Frontal cortex (tissue), 4 donors: ENCODE data around the gene PTPN23. TPM values are rescaled to one million over a fixed set of nuclear protein-coding genes. Genes with fewer than 3 reads are reported as not detected.

ENCODE experiments used
- DNase-seq, 2 donors: peaks; one replicate each; pipeline ENCODE4 v3.0.0; 2012; ENCODE audit warnings: low spot score in 2 of 2
- FAIRE-seq: peaks from 2 replicates; lab custom pipeline; 2012; peaks lifted over from hg19 to GRCh38; lab: Jason Lieb, UNC
- total RNA-seq: library from RNA; depleted of rRNA; stranded (reverse); fragments of >200 nt; gene quantifications from one replicate; pipeline ENCODE4 v1.2.3, GENCODE V29; 2014
- donor health status: control.
- donor health status: control.
- donor health status: control.

Gene PTPN23
- total RNA-seq, 1 donor from 2014 or later: 19.2 TPM

GRCh38 chr3:47404955-47405790 lies 24.4 kb downstream of the PTPN23 start:
- DNase-seq: peak; percentile 69 to 70

GRCh38 chr3:47405820-47406761 lies 25.3 kb downstream of the PTPN23 start:
- FAIRE-seq: no peak

More at GRCh38 chr3:47404955-47405790, 24.4 kb downstream of the PTPN23 start:
- FAIRE-seq: no peak

GRCh38 chr3:47406762-47407149 lies 25.9 kb downstream of the PTPN23 start:
- DNase-seq (no peak), FAIRE-seq (no peak)

More at GRCh38 chr3:47405820-47406761, 25.3 kb downstream of the PTPN23 start:
- no peak for DNase-seq

GRCh38 chr3:47407237-47407636 lies 26.4 kb downstream of the PTPN23 start:
- DNase-seq (peak in 1 of 2 donors; percentile 13), FAIRE-seq (no peak)

GRCh38 chr3:47407896-47408838 lies 27.3 kb downstream of the PTPN23 start:
- FAIRE-seq: no peak
- peak in 1 of 2 donors; percentile 15 for DNase-seq

- DNase-seq (no peak), FAIRE-seq (no peak)
Measured at GRCh38 chr3:47408839-47409229, 28.0 kb downstream of the PTPN23 start.

- DNase-seq: peak in 1 of 2 donors; percentile 17
- FAIRE-seq: no peak
Measured at GRCh38 chr3:47409284-47409683, 28.5 kb downstream of the PTPN23 start.

GRCh38 chr3:47409688-47410416 lies 29.0 kb downstream of the PTPN23 start:
- DNase-seq (peak in 1 of 2 donors; percentile 13), FAIRE-seq (no peak)

- DNase-seq (peak in 1 of 2 donors; percentile 21), FAIRE-seq (no peak)
Measured at GRCh38 chr3:47410417-47410720, 29.5 kb downstream of the PTPN23 start.

GRCh38 chr3:47410801-47411646 lies 30.2 kb downstream of the PTPN23 start:
- peak in 1 of 2 donors; percentile 25 for DNase-seq
- FAIRE-seq: no peak

- FAIRE-seq: no peak
- DNase-seq: peak in 1 of 2 donors; percentile 24
Measured at GRCh38 chr3:47411696-47412452, 31.1 kb downstream of the PTPN23 start.

- DNase-seq (no peak), FAIRE-seq (no peak)
Measured at GRCh38 chr3:47412453-47412756, 31.6 kb downstream of the PTPN23 start.

- no peak for FAIRE-seq
- peak in 1 of 2 donors; percentile 34 for DNase-seq
Measured at GRCh38 chr3:47412842-47413520, 32.2 kb downstream of the PTPN23 start.

- DNase-seq (peak in 1 of 2 donors; percentile 78), FAIRE-seq (no peak)
Measured at GRCh38 chr3:47413751-47414150, 32.9 kb downstream of the PTPN23 start.

- peak in 1 of 2 donors; percentile 29 for DNase-seq
- FAIRE-seq: no peak
Measured at GRCh38 chr3:47414161-47414564, 33.3 kb downstream of the PTPN23 start.

- no peak for FAIRE-seq
- peak in 1 of 2 donors; percentile 62 for DNase-seq
Measured at GRCh38 chr3:47414666-47415587, 34.1 kb downstream of the PTPN23 start.
